Suppressor macrophage treated with lipopolysaccharide for 4 hours (primary cell): ENCODE results near the gene ARHGAP33.
"Not testable (repeated sequence)": the region's sequence is repeated elsewhere in the genome, so short reads cannot be mapped to it uniquely, and the experiment has no call there.

ENCODE experiments used
- DNase-seq: peaks from one replicate; pipeline ENCODE4 v3.0.0-alpha.2; 2020

ARHGAP33 gene

DNA sequence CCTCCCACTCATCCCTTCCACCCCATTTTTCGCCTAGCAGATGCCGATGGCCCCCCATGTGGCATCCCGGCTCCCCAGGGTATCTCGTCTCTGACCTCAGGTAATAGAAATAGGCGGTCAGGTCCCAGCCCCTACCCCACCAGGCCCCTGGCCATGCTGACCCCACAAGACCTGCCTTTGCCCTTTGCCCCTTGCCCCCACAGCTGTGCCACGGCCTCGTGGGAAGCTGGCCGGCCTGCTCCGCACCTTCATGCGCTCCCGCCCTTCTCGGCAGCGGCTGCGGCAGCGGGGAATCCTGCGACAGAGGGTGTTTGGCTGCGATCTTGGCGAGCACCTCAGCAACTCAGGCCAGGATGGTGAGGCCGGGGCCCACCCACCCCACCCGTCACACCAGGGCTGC is 5.4 kb downstream of the ARHGAP33 start:
- DNase-seq: no peak

GRCh38 chr19:35781650-35782049 is 6.3 kb downstream of the ARHGAP33 start:
- no peak for DNase-seq

- no peak for DNase-seq
These were observed 7.2 kb downstream of the ARHGAP33 start for GRCh38 chr19:35782589-35782988.

DNA sequence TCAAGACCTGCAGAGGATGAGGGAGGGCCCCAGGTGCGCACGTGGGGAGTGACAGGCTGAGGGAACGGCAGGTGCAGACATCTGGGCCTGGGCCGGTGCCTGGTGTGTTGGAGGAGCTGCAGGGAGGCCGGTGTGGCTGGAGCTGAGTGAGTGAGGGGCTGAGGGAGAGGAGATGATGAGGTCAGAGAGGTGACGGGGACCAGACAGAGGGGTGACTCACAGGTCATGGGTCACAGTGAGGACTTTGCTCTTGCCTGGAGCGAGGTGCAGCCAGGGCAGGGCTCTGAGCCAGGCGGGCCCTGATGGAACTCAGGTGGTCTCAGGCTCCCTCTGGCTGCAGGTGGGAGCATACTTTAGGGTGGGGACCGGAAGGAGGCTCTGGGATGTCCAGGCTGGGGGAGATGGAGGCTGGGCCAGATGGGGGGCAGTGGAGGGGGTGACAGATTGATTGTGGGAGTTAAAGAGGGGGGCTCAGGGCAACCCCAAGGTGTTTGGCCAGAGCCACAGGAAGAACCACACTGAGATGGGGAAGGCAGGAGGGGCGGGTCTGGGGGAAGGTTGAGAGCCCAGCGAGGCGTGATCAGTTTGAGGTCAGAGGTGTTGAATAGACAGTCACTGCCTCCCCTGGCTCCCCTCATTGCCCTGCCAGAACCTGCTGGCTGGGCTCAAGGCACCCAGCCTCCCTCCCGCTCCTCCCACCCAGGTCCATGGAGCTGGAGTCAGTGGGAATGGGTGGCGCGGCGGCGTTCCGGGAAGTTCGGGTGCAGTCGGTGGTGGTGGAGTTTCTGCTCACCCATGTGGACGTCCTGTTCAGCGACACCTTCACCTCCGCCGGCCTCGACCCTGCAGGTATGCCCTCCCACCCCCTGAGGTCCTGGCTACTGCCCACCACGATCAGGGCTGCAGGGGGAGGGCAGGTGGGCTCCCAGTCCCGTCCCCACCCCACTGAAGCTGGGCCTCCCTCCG is 8.4 kb downstream of the ARHGAP33 start:
- DNase-seq: no peak

DNA sequence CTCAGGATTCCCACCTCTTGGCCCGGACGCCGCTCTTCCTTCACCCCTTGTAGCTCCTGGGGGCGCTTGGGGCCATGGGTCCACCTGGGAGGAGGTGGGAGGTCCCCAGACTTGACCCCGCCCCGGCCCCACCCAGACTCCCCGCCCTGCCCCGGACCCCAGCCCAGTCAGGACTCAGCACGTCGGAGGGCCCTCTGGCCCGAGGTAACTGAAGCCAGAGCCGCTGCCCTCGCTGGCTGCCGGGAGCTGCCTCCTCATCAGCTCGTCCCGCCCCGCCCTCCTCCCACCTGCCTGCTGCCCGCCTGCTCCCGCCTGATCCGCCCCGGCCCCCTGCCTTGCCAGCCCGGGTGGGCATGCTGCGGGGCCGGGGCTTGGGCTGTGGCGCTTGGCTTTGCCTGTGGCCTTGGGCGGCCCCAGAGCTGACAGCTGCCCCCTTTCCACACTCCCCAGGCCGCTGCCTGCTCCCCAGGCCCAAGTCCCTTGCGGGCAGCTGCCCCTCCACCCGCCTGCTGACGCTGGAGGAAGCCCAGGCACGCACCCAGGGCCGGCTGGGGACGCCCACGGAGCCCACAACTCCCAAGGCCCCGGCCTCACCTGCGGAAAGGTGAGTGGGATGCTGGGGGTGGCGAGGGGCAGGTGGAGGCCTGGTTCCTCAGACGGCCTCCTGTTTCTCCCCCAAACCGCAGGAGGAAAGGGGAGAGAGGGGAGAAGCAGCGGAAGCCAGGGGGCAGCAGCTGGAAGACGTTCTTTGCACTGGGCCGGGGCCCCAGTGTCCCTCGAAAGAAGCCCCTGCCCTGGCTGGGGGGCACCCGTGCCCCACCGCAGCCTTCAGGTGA is 9.4 kb downstream of the ARHGAP33 start:
- no peak for DNase-seq

- DNase-seq: no peak
These were observed 9.9 kb downstream of the ARHGAP33 start for GRCh38 chr19:35785339-35785627.

GRCh38 chr19:35786299-35787160 is 11.2 kb downstream of the ARHGAP33 start:
- DNase-seq: no peak

DNA sequence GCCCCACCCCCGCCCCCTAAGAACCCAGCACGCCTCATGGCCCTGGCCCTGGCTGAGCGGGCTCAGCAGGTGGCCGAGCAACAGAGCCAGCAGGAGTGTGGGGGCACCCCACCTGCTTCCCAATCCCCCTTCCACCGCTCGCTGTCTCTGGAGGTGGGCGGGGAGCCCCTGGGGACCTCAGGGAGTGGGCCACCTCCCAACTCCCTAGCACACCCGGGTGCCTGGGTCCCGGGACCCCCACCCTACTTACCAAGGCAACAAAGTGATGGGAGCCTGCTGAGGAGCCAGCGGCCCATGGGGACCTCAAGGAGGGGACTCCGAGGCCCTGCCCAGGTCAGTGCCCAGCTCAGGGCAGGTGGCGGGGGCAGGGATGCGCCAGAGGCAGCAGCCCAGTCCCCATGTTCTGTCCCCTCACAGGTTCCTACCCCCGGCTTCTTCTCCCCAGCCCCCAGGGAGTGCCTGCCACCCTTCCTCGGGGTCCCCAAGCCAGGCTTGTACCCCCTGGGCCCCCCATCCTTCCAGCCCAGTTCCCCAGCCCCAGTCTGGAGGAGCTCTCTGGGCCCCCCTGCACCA is 11.9 kb downstream of the ARHGAP33 start:
- no peak for DNase-seq

GRCh38 chr19:35788205-35788960 is 13.0 kb downstream of the ARHGAP33 start:
- DNase-seq: no peak

DNA sequence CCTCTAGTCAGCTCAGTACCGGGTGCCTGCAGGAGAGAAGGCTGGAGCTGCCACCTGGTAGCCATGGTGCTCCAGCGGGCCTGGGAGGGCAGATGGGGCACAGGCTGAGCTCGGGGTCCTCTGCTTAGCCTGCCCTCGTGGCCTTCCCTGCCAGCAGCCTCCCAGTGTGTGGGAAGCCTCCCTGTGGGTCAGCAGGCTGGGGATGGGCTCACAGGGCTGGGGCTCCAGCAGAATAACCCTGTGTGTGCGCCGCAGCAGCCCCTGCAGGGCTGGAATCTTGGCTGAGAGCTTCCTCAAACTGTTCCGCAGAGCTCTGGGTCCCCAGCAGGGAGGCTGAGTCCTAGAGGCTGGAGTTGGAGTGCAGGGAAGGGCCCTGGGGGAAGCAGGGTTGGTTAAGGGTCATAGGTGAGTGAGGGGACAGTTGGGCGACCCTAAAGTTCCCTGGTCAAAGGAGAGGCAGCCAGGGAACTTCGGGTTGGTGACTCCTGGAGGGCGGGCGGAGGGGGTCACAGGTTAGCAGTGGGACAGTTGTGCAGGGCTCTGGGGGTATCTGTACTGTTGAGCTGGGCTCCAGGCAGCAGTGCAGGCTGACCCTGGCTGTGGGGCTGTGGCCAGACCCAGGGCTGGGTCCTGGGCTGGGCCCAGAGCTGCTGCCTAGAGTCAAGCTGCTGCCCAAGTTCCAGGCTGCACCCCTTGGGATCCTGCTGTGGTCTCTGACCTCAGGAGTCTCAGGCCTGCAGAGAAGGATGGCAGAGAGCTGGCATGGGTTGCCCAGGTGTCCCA is 14.0 kb downstream of the ARHGAP33 start:
- no peak for DNase-seq

DNA sequence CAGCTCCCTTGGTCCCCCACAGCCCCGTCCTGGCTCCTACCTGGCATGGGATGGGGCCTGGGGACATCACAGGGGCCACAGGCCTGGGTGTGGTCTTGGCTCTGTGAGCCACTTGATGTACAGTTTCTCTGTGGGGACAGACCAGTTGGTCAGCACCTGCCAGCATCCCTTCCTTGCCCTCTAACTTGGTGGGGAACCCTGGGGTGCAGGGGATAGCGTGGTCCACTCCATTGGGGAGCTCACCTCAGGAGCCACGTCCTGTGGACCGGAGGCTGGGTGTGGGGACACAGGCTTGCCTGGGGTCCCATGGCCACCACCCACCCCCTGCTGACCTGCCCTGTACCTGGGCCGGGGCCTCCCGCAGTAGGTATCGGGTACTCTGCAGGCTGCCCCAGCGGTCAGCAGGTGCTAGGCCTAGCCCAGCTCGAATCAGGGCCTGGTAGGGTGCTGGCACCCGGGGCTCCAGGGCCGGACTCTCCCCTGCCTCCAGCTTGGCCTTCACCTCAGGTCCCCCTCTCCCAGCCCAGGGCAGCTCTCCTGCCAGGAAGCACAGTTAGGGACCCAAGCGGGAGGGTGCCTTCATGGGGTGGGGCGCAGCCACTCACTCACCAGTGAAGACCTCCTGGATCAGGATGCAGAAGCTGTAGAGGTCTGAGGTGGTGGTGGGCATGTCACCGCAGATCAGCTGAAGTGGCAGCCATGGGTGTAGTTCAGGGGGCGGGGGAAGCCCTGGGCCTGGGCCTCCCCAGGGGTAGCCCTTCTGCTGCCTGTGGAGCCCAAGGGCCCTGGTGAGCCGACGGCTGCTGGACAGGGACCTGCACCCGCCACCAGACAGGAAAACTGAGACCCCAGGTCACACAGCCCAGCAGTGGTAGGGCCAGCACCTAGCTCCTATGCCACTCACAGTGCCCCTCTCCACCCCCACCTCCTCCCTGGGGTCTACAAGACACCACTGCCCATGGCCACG is 14.9 kb downstream of the ARHGAP33 start:
- no peak for DNase-seq

DNA sequence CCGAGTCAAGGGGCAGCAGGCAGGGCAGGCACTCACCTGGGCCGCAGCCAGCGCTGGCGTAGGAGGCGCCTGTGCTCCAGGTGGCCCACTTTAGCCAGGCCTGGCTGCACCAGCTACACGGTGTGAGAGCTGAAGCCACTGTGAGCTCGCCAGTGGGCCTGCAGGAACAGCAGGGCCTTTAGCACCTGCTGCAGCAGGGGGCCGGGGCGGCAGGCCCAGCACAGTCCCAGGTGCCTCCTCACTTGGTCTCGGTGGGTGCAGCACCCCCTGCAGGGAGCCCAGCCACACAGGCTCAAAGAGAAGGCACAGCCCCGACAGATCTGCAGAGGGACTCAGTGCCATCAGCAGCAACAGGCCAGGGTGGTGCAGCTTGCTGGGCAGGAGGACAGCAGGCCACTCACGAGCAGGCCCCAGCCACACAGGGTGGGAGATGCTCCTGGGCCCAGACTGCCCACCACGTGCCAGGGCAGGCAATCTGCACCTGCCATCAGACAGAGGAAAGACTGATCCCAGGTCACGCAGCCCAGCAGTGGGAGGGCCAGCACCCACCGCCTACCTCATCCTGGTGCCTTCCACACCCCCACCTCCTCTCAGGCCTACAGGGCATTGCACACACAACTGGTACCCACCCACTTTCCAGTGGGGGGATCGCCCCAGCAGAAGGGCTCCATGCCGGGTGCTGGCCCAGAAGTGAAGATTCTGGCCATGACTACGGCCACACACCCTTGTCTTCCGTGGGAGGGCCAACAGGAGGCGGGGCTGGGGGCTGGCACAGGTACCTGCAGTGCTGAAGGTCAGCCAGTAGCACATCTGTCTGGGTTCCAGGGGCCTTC is 15.8 kb downstream of the ARHGAP33 start:
- no peak for DNase-seq

GRCh38 chr19:35791814-35792279 is 16.5 kb downstream of the ARHGAP33 start:
- no peak for DNase-seq

DNA sequence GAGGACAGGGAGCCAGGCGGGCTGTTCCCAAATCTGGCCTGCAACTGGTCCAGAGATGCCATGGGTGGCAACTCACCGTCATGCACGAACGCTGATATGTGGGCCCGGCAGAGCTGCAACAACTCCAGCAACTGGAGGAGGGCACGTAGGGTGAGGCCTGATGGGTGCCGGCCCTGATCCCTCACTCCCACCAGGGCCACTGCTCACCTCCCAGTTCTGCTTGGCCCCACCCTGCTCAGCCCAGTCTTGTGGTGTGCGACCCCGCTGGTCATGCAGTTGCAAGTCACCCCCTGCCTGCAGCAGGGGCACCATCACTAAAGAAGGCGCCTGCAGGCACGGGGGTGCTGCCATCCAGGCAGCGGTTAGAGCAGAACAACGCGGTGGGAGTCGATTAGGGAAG is 16.9 kb downstream of the ARHGAP33 start:
- no peak for DNase-seq

DNA sequence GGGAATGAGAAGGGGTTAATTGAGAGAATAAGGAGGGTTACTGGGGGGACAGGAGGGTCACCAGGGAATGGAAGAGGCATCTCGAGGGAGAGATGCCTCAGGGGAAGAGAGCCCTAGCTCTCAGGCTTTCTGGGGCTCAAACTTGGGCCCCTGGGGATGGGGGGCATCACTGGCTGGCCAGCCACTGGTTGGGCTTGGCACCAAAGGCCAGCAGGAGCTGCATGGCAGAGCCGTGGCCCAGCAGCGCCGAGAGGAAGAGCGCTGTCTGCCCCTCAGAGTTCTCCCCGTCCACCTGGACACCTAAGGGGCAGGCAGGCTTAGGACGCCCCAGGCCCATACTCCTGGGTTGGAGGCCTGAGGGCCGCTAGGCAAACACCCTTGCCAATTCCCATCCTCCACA is 17.5 kb downstream of the ARHGAP33 start:
- DNase-seq: no peak

- DNase-seq: no peak
These were observed 18.2 kb downstream of the ARHGAP33 start for GRCh38 chr19:35793381-35794165.

GRCh38 chr19:35795564-35795963 is 20.2 kb downstream of the ARHGAP33 start:
- not testable (repeated sequence) for DNase-seq
